Transverse colon (tissue), 4 donors: ENCODE data around the gene EBLN2. TPM values are rescaled to one million over a fixed set of nuclear protein-coding genes. Genes with fewer than 3 reads are reported as not detected.

ENCODE experiments used
- DNase-seq: peaks from one replicate; pipeline ENCODE4 v3.0.0-alpha.2; 2019
- H3K27ac ChIP-seq, 4 donors: fragments of 200-600 bp; sonication (generic); 2 replicates each; pipeline ENCODE4 v1.5.1; 2016 to 2018; ENCODE audit warnings: inconsistent platforms in 4 of 4
- H3K27me3 ChIP-seq: fragments of 200-600 bp; sonication (generic); 2 replicates; pipeline ENCODE4 v1.5.1; 2017; ENCODE audit warnings: inconsistent platforms
- H3K36me3 ChIP-seq, 4 donors: fragments of 200-600 bp; sonication (generic); 2 replicates each; pipeline ENCODE4 v1.5.1; 2017 to 2019; ENCODE audit warnings: inconsistent platforms in 4 of 4
- H3K4me1 ChIP-seq, 4 donors: fragments of 200-600 bp; sonication (generic); 2 replicates each; pipeline ENCODE4 v1.5.1; 2017 to 2020; ENCODE audit warnings: inconsistent platforms in 4 of 4
- H3K4me3 ChIP-seq, 4 donors: fragments of 200-600 bp; sonication (generic); 1 replicate in 1 of 4; 2 replicates in 3 of 4; pipeline versions ENCODE4 v1.5.1 to v1.6.1; 2017 to 2019; ENCODE audit warnings: inconsistent platforms in 4 of 4
- H3K9me3 ChIP-seq, 2 donors: fragments of 200-600 bp; sonication (generic); 2 replicates each; pipeline ENCODE4 v1.5.1; 2017 to 2019; ENCODE audit warnings: inconsistent platforms in 2 of 2
- EP300 ChIP-seq: sonication (generic); formaldehyde crosslinking; IDR thresholded peaks from one replicate; pipeline ENCODE4 v1.6.1; 2017; ENCODE audit warnings: antibody characterized with exemption, low read depth
- POLR2A ChIP-seq: fragments of 450-650 bp; IDR thresholded peaks from one replicate; pipeline ENCODE4 v1.6.1; 2016; ENCODE audit warnings: antibody characterized with exemption, mild to moderate bottlenecking, moderate library complexity
- POLR2AphosphoS5 ChIP-seq, 3 donors: sonication (generic); formaldehyde crosslinking; IDR thresholded peaks; one replicate each; pipeline ENCODE4 v1.6.1; 2016; ENCODE audit warnings: antibody characterized with exemption in 3 of 3
- WGBS, 2 donors: methylation state at CpG; one replicate each; pipeline ENCODE4 v1.1.5; 2018; ENCODE audit warnings: low coverage in 1 of 2; 5-methylcytosine and 5-hydroxymethylcytosine counted together
- in situ Hi-C, 4 donors: fragments of 200-750 bp; cut with MboI; loops; one replicate each; pipeline versions ENCODE4 v1.15.0 to v1.15.1; 2017; ENCODE audit warnings: low sequenced_read_pairs in 3 of 4, low pct_ligation_motif_present in 1 of 4, low pct_unique_long_range_greater_than_20kb in 1 of 4
- intact Hi-C: fragments of 100-400 bp; cut with DNase I; formaldehyde crosslinking; loops from one replicate; pipeline ENCODE4 v1.15.1; 2023; ENCODE audit warnings: low total_unique reads
- total RNA-seq, 4 donors: library from RNA; depleted of rRNA; stranded (reverse); fragments of >200 nt; gene quantifications; one replicate each; pipeline ENCODE4 v1.1.0, GENCODE V29; 2016
- TF ChIP-seq, protein P1 (sequence below), 5 experiments: fragments of 200-600 bp in 3 of 5; fragments of 450-650 bp in 2 of 5; sonication (generic) in 3 of 5; IDR thresholded peaks; 1 replicate in 2 of 5; 2 replicates in 3 of 5; pipeline ENCODE4 v1.5.1; 2016 to 2017; ENCODE audit warnings: antibody characterized with exemption in 5 of 5, inconsistent platforms in 3 of 5, mild to moderate bottlenecking in 2 of 5, moderate library complexity in 1 of 5

EBLN2 gene
- total RNA-seq, 4 donors from 2014 or later = 4.5 to 19.4 (median 13.7) TPM

DNA sequence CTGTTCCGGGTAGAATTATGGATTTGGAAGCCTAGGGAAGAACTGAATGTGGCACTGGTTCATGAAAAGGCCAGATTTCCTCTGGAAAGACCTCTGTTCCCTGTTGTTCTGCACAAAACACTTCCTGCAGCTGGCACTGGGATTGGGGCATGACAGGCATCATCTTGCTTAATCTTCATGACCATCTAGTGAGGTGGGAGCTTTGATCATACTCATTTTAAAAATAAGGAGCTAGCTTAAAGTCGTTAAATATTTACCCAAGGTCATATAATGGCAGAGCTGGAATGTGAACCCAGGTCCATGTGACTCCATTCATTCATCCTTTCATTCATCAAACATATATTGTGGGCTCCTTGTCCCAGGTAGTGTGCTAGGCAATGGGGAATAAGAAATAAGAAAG is 40.4 kb downstream of the EBLN2 start:
- Histone ChIP-seq H3K4me3 (no peak overlapping the region), H3K27ac (no peak overlapping the region), H3K9me3 (no peaks in the 10 kb centered on the region), H3K27me3 (no peaks in the 10 kb centered on the region), H3K4me1 (peaks cover 0 to 4% (median 2%) of the 10 kb centered on the region in 4 donors), H3K36me3 (no peaks in the 10 kb centered on the region)
- DNase-seq = no peak
- in situ Hi-C loops (loop anchor here (5.0 to 25.0 kb wide), 7 partner anchors 110 to 760 kb away; no protein-coding TSS in a partner anchor), intact Hi-C loops (loop anchor here (2.0 to 5.0 kb wide), 2 partner anchors 401 to 745 kb away; no protein-coding TSS in a partner anchor)
- 41% methylated on average over 2 of the region's 2 CpGs; no CpG with 5 or more reads in 1 of the 2 donors for WGBS, 2 donors
- TF ChIP-seq POLR2A (no peak), EP300 (no peak), POLR2AphosphoS5 (IDR thresholded peaks at IDR 0.05) (no peak)
- TF ChIP-seq, protein P1, sequence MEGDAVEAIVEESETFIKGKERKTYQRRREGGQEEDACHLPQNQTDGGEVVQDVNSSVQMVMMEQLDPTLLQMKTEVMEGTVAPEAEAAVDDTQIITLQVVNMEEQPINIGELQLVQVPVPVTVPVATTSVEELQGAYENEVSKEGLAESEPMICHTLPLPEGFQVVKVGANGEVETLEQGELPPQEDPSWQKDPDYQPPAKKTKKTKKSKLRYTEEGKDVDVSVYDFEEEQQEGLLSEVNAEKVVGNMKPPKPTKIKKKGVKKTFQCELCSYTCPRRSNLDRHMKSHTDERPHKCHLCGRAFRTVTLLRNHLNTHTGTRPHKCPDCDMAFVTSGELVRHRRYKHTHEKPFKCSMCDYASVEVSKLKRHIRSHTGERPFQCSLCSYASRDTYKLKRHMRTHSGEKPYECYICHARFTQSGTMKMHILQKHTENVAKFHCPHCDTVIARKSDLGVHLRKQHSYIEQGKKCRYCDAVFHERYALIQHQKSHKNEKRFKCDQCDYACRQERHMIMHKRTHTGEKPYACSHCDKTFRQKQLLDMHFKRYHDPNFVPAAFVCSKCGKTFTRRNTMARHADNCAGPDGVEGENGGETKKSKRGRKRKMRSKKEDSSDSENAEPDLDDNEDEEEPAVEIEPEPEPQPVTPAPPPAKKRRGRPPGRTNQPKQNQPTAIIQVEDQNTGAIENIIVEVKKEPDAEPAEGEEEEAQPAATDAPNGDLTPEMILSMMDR (IDR thresholded peaks at IDR 0.05) = no peak

DNA sequence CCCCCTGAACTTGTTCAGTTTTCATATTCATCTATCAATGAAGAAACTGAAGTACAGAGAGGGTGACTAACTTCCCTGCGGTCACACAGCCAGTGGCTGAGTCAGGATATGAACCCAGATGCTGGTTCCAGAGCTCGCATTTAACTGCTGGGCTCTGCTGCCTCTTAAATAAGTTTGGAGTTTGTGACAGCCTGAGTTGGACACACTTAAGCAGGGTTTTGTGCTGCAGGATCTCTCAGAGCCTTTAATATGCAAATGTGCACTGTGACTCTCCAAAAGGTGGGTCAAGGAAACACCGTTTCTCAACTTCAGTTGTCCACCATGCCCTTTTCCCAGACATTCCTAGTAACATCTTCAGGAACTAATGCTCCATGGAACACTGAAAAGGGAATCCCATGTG is 45.8 kb downstream of the EBLN2 start:
- Histone ChIP-seq H3K27ac (no peak overlapping the region), H3K36me3 (no peaks in the 10 kb centered on the region), H3K9me3 (no peaks in the 10 kb centered on the region), H3K4me1 (no peaks in the 10 kb centered on the region), H3K27me3 (no peaks in the 10 kb centered on the region), H3K4me3 (no peak overlapping the region)
- intact Hi-C loops = no loop called here
- TF ChIP-seq POLR2A = no peak
- no peak for TF ChIP-seq POLR2AphosphoS5 (IDR thresholded peaks at IDR 0.05)
- TF ChIP-seq, protein P1 (IDR thresholded peaks at IDR 0.05) = no peak
- no peak for TF ChIP-seq EP300
- DNase-seq = no peak
- 60 to 83% methylated on average over 1 to 3 of the region's 3 CpGs for WGBS, 2 donors
- in situ Hi-C loops = loop anchor here (10.0 to 25.0 kb wide), 5 partner anchors 105 to 755 kb away; no protein-coding TSS in a partner anchor

DNA sequence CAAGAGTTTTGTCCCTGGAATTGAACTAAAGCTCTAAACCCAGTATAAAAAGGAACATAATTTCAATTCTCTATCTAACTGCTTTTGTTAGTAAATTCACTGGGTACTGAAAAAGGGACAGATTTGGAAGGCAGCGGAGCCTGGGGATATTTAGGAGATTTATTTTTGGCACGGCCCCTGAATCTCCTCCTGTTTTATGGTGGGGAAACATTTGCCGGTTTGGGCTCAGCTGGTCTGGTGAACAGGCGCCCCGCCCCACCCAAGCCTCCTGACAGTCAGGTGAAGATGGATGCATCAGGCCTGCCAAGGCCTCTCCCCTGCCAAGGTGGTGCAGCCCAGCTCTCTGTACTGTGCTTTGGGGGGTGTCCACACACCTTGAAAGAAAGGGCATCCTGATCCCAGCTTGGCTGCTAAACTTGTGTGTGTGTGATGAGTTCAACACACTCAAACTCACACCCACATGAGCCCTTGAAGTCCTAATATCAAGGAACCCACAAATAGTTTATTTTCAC is 46.3 kb downstream of the EBLN2 start:
- no peaks in the 10 kb centered on the region for H3K36me3 ChIP-seq
- TF ChIP-seq EP300 = no peak
- TF ChIP-seq POLR2AphosphoS5 (IDR thresholded peaks at IDR 0.05) = no peak
- TF ChIP-seq, protein P1 (IDR thresholded peaks at IDR 0.05) = no peak
- TF ChIP-seq POLR2A = no peak
- no peak for DNase-seq
- no peak overlapping the region for H3K27ac ChIP-seq
- intact Hi-C loops = no loop called here
- no peak overlapping the region for H3K4me3 ChIP-seq
- no peaks in the 10 kb centered on the region for H3K4me1 ChIP-seq
- H3K9me3 ChIP-seq = no peaks in the 10 kb centered on the region
- in situ Hi-C loops = loop anchor here (10.0 to 25.0 kb wide), 5 partner anchors 105 to 755 kb away; no protein-coding TSS in a partner anchor
- 62 to 72% methylated on average over 2 to 5 of the region's 5 CpGs for WGBS, 2 donors
- no peaks in the 10 kb centered on the region for H3K27me3 ChIP-seq

DNA sequence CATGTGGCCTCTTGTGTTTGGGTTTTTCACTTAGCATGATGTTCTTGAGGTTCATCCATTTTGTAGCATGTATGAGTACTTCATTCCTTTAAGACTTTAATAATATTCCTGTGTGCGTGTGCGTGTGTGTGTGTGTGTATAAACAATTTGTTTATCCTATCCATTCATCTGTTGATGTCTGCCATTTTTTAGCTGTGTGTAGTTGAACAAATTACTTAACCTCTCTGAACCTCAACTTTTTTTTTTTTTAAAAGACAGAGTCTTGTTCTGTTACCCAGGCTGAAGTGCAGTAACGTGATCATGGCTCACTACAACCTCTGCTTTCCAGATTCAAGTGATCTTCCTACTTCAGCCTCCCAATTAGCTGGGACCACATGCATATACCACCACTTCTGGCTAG is 47.3 kb downstream of the EBLN2 start:
- WGBS, 2 donors = 84 to 96% methylated on average over 3 of the region's 3 CpGs
- DNase-seq = no peak
- Histone ChIP-seq H3K27ac (no peak overlapping the region), H3K4me1 (no peaks in the 10 kb centered on the region), H3K27me3 (no peaks in the 10 kb centered on the region), H3K4me3 (no peak overlapping the region), H3K36me3 (no peaks in the 10 kb centered on the region), H3K9me3 (no peaks in the 10 kb centered on the region)
- in situ Hi-C loops = loop anchor here (10.0 to 25.0 kb wide), 5 partner anchors 104 to 754 kb away; no protein-coding TSS in a partner anchor
- intact Hi-C loops = no loop called here
- TF ChIP-seq, protein P1 (IDR thresholded peaks at IDR 0.05) = no peak
- TF ChIP-seq POLR2A = no peak
- TF ChIP-seq POLR2AphosphoS5 (IDR thresholded peaks at IDR 0.05) = no peak
- TF ChIP-seq EP300 = no peak
